ENCODE results near the gene TAB2. TPM values are rescaled to one million over a fixed set of nuclear protein-coding genes. Genes with fewer than 3 reads are reported as not detected.

TAB2 gene
- polyA plus RNA-seq, 3 donors, result 3.1 to 32.0 (median 6.0) TPM

DNA sequence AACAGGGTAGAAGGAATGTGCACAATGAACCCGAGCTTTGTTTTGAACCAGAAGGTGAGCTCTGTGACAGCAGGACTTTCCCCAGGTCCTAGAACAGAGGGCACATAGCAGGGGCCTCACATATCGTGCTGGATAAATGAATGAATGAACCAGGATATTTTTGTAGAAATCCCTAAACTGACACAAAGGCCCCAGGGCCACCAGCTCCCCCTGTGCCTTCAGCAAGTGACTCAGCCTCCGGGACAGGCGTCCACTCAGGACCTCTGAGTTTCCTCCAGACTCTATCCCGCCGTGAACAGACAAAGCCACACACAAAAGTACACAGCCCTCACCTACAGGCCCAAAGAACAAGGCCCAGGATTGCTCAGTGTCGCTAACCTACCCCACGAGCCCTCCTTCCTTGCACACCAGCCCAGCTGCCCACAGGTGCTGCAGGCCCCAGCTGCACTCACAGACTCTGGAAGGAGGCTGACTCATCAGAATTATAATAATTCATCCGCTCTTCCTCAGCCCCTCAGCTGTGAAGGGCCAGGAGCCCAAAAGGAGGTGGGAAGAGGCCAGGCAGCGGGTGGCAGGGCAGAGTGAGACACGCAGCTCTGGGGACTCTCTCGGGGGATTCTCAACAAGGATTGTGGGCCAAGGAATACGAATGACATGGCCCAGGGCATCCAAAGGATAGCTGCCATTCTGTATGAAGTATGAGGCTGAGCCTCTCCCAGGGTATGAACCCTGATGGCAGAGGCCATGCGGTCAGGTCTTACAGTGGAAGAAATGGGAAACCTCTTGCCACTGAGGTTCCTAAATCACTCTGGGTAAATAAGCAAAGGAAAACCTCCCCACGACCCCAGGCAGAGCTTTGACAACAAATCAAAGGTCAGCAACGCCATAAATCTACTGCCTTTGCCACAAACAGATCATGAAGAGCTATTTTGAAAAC, 123.5 kb downstream of the TAB2 start:
- Histone ChIP-seq H3K9me3 (replicated peaks in 1 of 2; ENCODE audit: control insufficient read depth in 1 of 2, insufficient read depth in 1 of 2, low read length in 2 of 2) (no peaks in the 10 kb centered on the region), H3K36me3 (replicated peaks in 1 of 2; ENCODE audit: control insufficient read depth in 1 of 2, insufficient read depth in 2 of 2, low read length in 2 of 2) (no peaks in the 10 kb centered on the region), H3K27me3 (ENCODE audit: control insufficient read depth in 2 of 2, insufficient read depth in 2 of 2, low read length in 2 of 2) (no peaks in the 10 kb centered on the region), H3K4me2 (replicated peaks; ENCODE audit: extremely low read depth, low read length, poor library complexity, severe bottlenecking) (no peak overlapping the region), H3K27ac (ENCODE audit: low read depth in 1 of 2, low read length in 2 of 2) (no peak overlapping the region), H3K9ac (ENCODE audit: insufficient read depth, low read length, poor library complexity, severe bottlenecking) (no peak overlapping the region), H4K20me1 (ENCODE audit: insufficient read depth, low read length) (no peaks in the 10 kb centered on the region), H3K79me2 (ENCODE audit: insufficient read depth, low read length) (no peaks in the 10 kb centered on the region), H3K4me3 (replicated peaks in 1 of 3; ENCODE audit: low read depth in 2 of 3, low read length in 3 of 3) (no peak overlapping the region), H2AFZ (ENCODE audit: insufficient read depth, low read depth, low read length, poor library complexity, severe bottlenecking) (no peak overlapping the region), H3K4me1 (ENCODE audit: control insufficient read depth in 1 of 2, insufficient read depth in 2 of 2, low read length in 2 of 2) (no peaks in the 10 kb centered on the region)
- intact Hi-C loops (cut with micrococcal nuclease), result no loop called here
- peak overlapping the region in 1 of 7 donors; percentile 13 for H3K27ac Mint-ChIP-seq
- H3K9me3 Mint-ChIP-seq, result peaks cover 0 to 9% (median 3%) of the 10 kb centered on the region in 7 donors
- H3K4me1 Mint-ChIP-seq, result peaks cover 2% of the 10 kb centered on the region
- peaks cover 0 to 4% (median 2%) of the 10 kb centered on the region in 3 donors for H3K27me3 Mint-ChIP-seq (ENCODE audit: low read depth in 3 of 3)
- H3K4me3 Mint-ChIP-seq, result no peak overlapping the region
- WGBS (ENCODE audit: insufficient coverage), result 86% methylated on average over 13 of the region's 16 CpGs
- TF ChIP-seq, protein P1, sequence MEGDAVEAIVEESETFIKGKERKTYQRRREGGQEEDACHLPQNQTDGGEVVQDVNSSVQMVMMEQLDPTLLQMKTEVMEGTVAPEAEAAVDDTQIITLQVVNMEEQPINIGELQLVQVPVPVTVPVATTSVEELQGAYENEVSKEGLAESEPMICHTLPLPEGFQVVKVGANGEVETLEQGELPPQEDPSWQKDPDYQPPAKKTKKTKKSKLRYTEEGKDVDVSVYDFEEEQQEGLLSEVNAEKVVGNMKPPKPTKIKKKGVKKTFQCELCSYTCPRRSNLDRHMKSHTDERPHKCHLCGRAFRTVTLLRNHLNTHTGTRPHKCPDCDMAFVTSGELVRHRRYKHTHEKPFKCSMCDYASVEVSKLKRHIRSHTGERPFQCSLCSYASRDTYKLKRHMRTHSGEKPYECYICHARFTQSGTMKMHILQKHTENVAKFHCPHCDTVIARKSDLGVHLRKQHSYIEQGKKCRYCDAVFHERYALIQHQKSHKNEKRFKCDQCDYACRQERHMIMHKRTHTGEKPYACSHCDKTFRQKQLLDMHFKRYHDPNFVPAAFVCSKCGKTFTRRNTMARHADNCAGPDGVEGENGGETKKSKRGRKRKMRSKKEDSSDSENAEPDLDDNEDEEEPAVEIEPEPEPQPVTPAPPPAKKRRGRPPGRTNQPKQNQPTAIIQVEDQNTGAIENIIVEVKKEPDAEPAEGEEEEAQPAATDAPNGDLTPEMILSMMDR (IDR thresholded peaks at IDR 0.05), result no peak
- H3K36me3 Mint-ChIP-seq, result peaks cover 0 to 2% of the 10 kb centered on the region in 2 donors
- no peak for DNase-seq

DNA sequence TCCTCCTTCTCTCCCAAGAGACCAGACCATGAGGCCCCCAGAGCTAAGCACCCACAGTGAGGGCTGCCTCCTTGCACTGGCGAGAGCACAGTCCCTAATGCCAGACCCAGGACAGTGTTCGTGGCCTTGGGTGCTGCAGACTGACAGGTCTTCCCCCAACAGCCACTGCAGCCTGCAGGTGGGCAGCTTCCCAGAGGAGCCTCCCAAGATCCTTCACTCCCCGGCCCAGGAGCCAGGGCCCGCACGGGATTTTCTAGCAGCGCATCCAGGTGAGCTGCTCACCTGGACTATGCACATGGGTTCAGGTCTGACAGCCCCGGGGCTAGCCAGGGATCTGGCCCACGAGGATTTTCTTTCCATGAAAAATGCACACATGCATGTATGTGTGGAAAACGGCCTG, 124.2 kb downstream of the TAB2 start:
- no peak overlapping the region for H3K4me3 ChIP-seq (replicated peaks in 1 of 3; ENCODE audit: low read depth in 2 of 3, low read length in 3 of 3)
- Mint-ChIP-seq H3K27me3 (ENCODE audit: low read depth in 3 of 3) (peaks cover 0 to 4% (median 2%) of the 10 kb centered on the region in 3 donors), H3K4me3 (no peak overlapping the region), H3K9me3 (peaks cover 0 to 9% (median 3%) of the 10 kb centered on the region in 7 donors), H3K36me3 (peaks cover 0 to 2% of the 10 kb centered on the region in 2 donors), H3K27ac (no peak overlapping the region), H3K4me1 (peaks cover 2% of the 10 kb centered on the region)
- H4K20me1 ChIP-seq (ENCODE audit: insufficient read depth, low read length), result no peaks in the 10 kb centered on the region
- TF ChIP-seq, protein P1 (IDR thresholded peaks at IDR 0.05), result no peak
- WGBS (ENCODE audit: insufficient coverage), result 92% methylated on average over 8 of the region's 9 CpGs
- intact Hi-C loops (cut with micrococcal nuclease), result no loop called here
- H3K27me3 ChIP-seq (ENCODE audit: control insufficient read depth in 2 of 2, insufficient read depth in 2 of 2, low read length in 2 of 2), result no peaks in the 10 kb centered on the region
- H3K36me3 ChIP-seq (replicated peaks in 1 of 2; ENCODE audit: control insufficient read depth in 1 of 2, insufficient read depth in 2 of 2, low read length in 2 of 2), result no peaks in the 10 kb centered on the region
- no peak overlapping the region for H3K27ac ChIP-seq (ENCODE audit: low read depth in 1 of 2, low read length in 2 of 2)
- H3K9ac ChIP-seq (ENCODE audit: insufficient read depth, low read length, poor library complexity, severe bottlenecking), result no peak overlapping the region
- H3K79me2 ChIP-seq (ENCODE audit: insufficient read depth, low read length), result no peaks in the 10 kb centered on the region
- no peak overlapping the region for H2AFZ ChIP-seq (ENCODE audit: insufficient read depth, low read depth, low read length, poor library complexity, severe bottlenecking)
- H3K4me2 ChIP-seq (replicated peaks; ENCODE audit: extremely low read depth, low read length, poor library complexity, severe bottlenecking), result no peak overlapping the region
- no peaks in the 10 kb centered on the region for H3K9me3 ChIP-seq (replicated peaks in 1 of 2; ENCODE audit: control insufficient read depth in 1 of 2, insufficient read depth in 1 of 2, low read length in 2 of 2)
- H3K4me1 ChIP-seq (ENCODE audit: control insufficient read depth in 1 of 2, insufficient read depth in 2 of 2, low read length in 2 of 2), result no peaks in the 10 kb centered on the region
- DNase-seq, result no peak
